BE2C (cell line): ENCODE data around the gene SLAMF7.

Experiments
- DNase-seq: peaks from one replicate; pipeline ENCODE4 v3.0.0-alpha.2; 2020
- H3K27me3 ChIP-seq: fragments of 250-450 bp; sonication (Bioruptor Pico); 2 replicates; pipeline ENCODE4 v1.5.1; 2020; ENCODE audit warnings: mild to moderate bottlenecking
- H3K36me3 ChIP-seq: fragments of 250-450 bp; sonication (Bioruptor Pico); 2 replicates; pipeline ENCODE4 v1.5.1; 2020; ENCODE audit warnings: mild to moderate bottlenecking
- H3K4me1 ChIP-seq: fragments of 250-450 bp; sonication (Bioruptor Pico); 2 replicates; pipeline ENCODE4 v1.5.1; 2020
- H3K4me3 ChIP-seq: 2 replicates; pipeline ENCODE4 v1.5.1; 2011; ENCODE audit warnings: low read depth, low read length
- H3K9me3 ChIP-seq: fragments of 250-450 bp; sonication (Bioruptor Pico); 2 replicates; pipeline ENCODE4 v1.5.1; 2020
- TF ChIP-seq, protein P1 (sequence below): IDR thresholded peaks from 2 replicates; pipeline ENCODE4 v1.5.1; 2012; ENCODE audit warnings: mild to moderate bottlenecking, low read depth, low read length

The SLAMF7 gene

DNA sequence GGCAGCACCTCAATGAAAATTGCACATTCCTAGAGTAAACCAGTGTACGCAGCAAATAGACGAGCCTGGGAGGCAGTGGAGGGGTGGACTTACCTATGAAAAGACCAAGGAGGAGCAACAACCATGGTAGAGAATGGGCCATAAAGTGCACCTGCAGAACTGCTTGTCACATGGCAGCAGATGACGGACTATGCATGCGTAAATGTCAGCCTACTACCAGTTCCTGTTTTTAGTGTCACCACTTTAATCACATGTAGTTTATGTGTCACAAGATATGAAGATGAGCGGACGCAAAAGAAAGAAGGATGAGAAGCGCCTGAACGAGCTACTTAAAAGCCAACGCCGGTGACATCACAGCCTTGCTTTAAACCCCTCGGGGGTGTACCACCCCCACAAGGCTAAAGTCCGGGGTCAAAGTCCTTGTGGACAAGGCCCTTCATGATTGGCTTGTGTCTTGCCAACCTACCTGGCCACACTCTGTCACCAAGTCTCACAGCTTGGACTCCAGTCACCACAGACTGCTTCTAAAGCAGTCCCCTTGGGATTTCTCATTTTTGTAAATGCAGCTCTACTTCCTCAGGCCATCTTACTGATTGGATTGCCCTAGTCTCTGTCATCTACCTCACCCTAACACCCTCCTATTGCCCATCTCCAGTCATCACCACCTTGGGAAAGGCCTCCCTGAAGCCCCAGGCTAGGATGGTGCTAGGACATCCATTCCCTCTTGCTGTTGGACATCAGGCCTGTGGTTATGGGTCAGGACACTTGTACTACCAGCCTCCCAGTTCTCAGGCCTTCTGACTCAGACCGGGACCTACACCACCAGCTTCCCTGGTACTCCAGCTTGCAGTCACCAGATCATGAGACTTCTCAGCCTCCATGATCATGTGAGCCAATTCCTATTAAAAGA is 50.9 kb downstream of the SLAMF7 start:
- Histone ChIP-seq H3K27me3 (no peaks in the 10 kb centered on the region), H3K4me3 (no peak overlapping the region), H3K36me3 (no peaks in the 10 kb centered on the region), H3K4me1 (no peaks in the 10 kb centered on the region), H3K9me3 (no peaks in the 10 kb centered on the region)
- TF ChIP-seq, protein P1, sequence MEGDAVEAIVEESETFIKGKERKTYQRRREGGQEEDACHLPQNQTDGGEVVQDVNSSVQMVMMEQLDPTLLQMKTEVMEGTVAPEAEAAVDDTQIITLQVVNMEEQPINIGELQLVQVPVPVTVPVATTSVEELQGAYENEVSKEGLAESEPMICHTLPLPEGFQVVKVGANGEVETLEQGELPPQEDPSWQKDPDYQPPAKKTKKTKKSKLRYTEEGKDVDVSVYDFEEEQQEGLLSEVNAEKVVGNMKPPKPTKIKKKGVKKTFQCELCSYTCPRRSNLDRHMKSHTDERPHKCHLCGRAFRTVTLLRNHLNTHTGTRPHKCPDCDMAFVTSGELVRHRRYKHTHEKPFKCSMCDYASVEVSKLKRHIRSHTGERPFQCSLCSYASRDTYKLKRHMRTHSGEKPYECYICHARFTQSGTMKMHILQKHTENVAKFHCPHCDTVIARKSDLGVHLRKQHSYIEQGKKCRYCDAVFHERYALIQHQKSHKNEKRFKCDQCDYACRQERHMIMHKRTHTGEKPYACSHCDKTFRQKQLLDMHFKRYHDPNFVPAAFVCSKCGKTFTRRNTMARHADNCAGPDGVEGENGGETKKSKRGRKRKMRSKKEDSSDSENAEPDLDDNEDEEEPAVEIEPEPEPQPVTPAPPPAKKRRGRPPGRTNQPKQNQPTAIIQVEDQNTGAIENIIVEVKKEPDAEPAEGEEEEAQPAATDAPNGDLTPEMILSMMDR, result no peak
- DNase-seq, result no peak

GRCh38 chr1:160794376-160794775 is 55.3 kb downstream of the SLAMF7 start:
- Histone ChIP-seq H3K27me3 (no peaks in the 10 kb centered on the region; the same call in 1 of the 2 replicates), H3K4me1 (no peaks in the 10 kb centered on the region), H3K4me3 (no peak overlapping the region), H3K9me3 (no peaks in the 10 kb centered on the region), H3K36me3 (no peaks in the 10 kb centered on the region)
- TF ChIP-seq, protein P1, result no peak
- no peak for DNase-seq

GRCh38 chr1:160795951-160796383 is 56.9 kb downstream of the SLAMF7 start, which contains the start of gene LY9:
Gene LY9 (plus strand): TSS chr1:160796174. CDS start chr1:160796188, 14 bp downstream.
- no peaks in the 10 kb centered on the region for H3K9me3 ChIP-seq
- H3K4me3 ChIP-seq, result no peak within 1 kb of the TSS
- DNase-seq, result no peak
- no peaks in the 10 kb centered on the region for H3K4me1 ChIP-seq
- no peaks in the 10 kb centered on the region for H3K36me3 ChIP-seq
- TF ChIP-seq, protein P1, result no peak
- no peaks in the 10 kb centered on the region; the same call in 1 of the 2 replicates for H3K27me3 ChIP-seq

DNA sequence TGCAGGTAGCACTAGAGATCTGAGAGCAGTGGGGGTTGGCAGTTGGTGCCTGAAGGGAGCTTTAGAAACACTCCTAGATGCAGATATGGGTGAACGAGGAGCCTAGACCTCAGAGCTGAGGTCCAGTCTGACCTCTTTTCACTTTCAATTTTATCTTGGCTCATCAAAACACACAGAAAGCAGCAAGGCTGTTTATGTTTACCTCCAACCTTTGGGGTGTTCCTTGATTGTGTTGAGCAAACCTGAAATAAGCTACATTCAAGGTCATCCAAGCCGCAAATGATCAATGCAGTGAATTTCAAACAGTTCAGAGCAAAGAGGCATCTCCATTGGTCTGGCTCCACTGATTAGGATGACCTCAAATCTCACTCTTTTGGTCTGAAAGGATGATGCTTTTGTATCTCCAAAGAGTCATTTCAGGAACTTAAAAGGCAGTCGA is 58.2 kb downstream of the SLAMF7 start:
- no peaks in the 10 kb centered on the region; the same call in 1 of the 2 replicates for H3K27me3 ChIP-seq
- H3K4me1 ChIP-seq, result no peaks in the 10 kb centered on the region
- TF ChIP-seq, protein P1, result no peak
- H3K9me3 ChIP-seq, result no peaks in the 10 kb centered on the region
- no peak overlapping the region for H3K4me3 ChIP-seq
- DNase-seq, result no peak
- H3K36me3 ChIP-seq, result no peaks in the 10 kb centered on the region

DNA sequence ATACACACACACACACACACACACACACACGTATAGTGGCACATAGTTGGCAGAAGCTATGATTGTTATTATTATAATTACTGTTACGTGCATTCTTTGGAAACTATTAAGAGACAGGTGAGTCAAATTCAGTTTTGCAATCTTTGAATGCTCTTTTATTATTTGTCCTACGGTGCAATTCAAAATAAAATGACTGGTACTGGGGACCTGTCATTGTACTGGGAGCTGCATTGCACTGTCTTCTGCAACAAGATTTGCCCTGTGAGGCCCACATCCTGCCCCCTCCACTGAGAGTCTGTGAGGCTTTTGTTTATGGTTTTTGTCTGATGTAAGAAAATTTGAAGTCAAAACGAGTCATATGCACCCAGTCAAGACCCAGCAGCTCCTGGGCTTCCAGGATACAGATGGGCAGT is 58.8 kb downstream of the SLAMF7 start:
- Histone ChIP-seq H3K4me3 (no peak overlapping the region), H3K9me3 (no peaks in the 10 kb centered on the region), H3K4me1 (no peaks in the 10 kb centered on the region), H3K27me3 (no peaks in the 10 kb centered on the region; the same call in 1 of the 2 replicates), H3K36me3 (no peaks in the 10 kb centered on the region)
- DNase-seq, result no peak
- TF ChIP-seq, protein P1, result no peak

- Histone ChIP-seq H3K36me3 (no peaks in the 10 kb centered on the region), H3K4me3 (no peak overlapping the region), H3K4me1 (no peaks in the 10 kb centered on the region), H3K27me3 (no peaks in the 10 kb centered on the region; the same call in 1 of the 2 replicates), H3K9me3 (no peaks in the 10 kb centered on the region)
- TF ChIP-seq, protein P1, result no peak
- no peak for DNase-seq
These were observed 59.4 kb downstream of the SLAMF7 start for GRCh38 chr1:160798439-160798838.
